NK-92 treated with Interleukin-12 subunit alpha and Interleukin-12 subunit beta, amount 100 ng/mL, for 24 hours (cell line): ENCODE data around the gene MYO15A.
A peak's percentile ranks its signal among the peaks of the same experiment; 100 is the strongest.
"Not testable (repeated sequence)": the region's sequence is repeated elsewhere in the genome, so short reads cannot be mapped to it uniquely, and the experiment has no call there.

Source experiments
- DNase-seq: peaks from one replicate; lab custom pipeline; 2025; lab: John Stamatoyannopoulos, UW

The MYO15A gene

DNA sequence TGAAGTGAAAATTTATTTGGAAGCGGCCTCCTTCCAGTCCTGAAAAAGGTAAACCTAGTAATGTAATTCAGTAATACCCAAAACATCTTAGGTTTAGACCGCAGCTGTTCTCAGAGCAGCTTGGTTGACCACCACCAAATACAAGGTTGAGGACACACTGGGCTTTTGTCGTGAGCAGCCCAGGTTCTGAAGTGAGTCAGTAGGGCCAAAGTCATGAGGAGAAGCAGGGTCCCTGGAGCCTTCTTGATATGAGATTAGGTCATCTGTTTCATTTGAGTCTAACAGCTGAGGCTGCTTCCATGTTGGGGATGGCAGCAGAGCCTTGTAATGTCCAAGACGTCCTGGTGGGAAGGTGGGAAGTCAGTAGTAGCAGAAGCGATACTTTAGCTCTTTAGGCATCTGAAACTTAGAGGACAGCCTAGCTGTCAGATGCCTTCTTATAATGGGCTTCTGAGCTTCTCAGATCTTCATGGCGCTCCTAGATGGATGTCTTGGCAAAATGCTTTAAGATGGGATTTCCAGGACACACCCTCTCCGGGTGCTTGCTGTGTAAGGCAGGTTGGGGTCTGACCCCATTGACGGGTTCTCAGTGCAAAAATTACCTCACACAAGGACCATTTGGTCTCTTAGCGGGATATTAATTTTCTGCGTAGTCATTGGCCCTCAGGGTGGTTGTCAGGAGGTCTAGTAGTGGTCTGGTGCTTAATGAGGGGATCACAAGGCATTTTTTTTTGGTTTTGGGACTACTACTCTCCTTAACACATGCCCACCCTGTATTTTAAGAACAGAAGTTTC is 77.5 kb downstream of the MYO15A start:
- DNase-seq: no peak

DNA sequence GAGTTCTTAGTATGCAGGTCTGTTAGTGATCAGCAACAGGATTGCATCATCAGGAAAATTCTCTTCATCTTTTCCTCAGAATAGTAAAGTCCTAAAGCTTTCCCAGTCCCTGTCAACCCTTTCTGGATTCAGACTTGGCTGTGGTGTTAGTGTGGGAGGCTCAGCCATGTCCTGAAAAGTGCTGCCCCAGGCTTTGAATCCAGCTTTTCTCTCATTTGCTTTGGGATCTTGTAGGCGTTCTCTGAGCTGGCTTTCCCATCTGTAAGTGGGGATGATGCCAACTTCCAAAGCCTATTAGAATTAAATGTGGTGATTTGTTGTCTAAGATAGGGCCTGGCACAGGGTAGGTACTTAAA is 78.0 kb downstream of the MYO15A start:
- no peak for DNase-seq

DNA sequence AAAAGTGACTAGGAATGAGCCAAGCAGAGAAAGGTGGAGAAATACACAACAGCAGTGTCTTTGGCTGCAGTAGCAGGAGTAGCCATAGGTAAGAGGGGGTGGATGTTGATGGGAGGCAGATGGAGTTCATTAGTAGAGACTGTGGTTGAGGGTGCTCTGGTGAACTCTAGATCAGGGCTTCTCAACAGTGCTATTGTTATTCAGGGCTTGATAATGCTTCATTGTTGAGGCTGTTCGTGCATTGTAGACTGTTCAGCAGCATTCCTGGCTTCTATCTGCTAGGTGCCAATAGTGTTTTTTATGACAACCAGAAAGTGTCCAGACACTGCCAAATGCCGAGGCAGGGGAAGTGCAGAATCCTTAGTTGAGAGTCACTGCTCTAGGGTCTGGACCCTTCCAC is 78.7 kb downstream of the MYO15A start:
- no peak for DNase-seq

DNA sequence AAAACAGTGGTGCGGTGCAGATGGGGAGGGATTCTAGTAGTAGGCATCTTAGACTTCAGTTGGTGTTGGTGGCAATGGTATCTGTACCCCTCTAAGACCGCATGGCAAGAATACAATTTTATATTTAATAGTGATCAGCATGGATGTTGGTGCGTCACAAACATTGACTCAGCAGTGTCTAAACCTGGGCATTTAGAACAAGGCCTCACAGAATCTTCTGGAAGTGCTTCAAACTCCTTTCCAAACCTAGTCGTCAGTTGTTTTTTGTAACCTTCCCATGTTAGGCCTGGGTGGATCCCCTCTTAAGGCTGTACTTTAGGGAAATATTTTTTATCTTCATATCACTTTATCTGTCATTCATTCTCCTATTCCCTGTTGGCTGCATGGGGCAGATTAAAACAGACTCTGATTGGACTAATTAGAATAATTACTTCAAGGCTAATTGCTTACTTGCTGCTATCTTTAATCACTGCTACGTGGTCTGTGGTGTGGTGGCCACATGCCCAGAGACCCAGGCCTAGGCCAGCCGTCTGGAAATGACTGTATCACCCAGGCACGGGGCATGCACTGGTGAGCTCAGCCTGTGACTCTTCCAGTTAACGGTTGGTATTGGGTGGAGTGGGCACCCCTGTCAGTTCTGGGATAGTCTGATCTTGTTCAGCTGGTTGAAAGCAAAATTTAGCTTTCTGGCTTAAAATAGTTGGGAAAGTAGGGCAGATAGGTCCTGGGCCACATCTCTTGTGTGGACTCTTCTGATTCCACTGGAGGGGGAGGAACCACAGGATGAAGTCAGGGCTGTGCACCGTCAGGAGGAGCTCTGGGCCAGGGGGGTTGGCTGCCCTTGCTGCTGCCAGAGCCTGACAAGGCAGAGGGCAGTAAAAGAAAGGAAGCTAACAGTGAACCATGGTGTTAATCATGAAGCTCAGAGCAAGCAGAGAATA is 79.5 kb downstream of the MYO15A start:
- DNase-seq: no peak

DNA sequence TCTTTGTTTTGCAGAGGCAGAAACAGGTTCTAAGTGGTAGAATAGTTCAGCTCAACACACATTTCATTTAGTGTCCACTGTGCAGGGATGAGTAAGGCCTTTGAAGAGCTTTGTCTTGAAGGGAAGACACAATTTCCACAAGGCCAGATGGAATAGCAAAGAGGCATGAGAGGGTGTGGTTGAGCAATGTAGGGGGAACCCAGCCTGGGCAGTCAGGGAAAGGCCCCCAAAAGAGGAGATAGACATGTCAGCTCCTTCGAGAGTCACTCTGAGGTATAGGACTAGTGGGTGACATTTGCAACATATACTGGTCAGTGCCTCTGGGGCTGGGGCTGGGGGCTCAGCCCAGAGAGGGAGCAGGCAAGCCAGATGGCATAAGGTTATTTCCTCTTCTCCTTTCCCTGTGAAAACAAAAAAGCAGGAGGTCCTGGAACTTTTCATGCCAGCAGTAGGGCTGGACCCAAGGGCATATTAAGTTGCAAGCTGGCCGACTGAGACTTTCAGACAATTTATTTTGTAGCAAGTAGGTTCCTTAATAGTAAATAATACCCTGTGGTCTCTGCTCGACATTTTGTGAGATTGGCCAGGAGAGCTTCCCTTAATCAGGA is 82.2 kb downstream of the MYO15A start:
- DNase-seq: no peak

DNA sequence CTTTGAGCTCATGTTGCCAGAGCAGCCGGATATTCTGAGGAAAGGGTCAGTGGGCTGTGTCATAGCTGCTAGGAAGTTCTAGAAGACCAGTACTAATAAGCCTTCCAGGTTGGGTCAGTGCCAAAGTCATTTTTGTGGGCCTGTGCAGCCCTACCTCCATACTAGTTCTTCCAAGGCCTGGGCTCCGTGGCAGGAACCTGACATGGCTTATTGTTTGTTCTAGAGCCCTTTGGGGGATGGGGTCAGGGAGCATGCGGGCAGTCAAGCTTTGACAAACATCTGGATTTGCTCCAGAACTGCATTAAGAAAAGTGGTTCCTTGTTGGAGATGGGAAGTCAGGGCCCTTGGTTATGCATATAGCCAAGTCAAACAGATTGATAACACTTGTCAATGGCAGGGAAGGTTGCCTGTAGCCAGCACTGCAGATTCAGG is 82.7 kb downstream of the MYO15A start:
- no peak for DNase-seq

DNA sequence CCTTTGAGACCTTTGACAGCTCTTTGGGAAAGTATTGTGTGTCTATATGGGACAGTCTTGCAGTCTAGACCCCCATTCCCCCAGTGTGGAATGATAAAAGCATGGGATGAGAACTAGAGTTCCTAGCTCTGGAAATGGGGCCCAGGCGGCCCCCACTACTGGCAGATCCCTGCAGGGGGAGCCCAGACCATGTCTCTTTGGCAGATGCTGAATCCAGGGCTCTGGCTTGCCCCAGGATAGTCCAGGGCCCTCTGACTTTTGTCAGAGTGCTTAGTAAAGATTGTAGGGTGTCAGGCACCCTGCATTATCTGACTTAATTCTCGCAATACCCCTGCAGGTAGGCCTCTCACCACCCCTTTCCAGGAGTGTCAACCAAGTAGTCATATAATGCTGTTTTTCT is 83.4 kb downstream of the MYO15A start:
- no peak for DNase-seq

DNA sequence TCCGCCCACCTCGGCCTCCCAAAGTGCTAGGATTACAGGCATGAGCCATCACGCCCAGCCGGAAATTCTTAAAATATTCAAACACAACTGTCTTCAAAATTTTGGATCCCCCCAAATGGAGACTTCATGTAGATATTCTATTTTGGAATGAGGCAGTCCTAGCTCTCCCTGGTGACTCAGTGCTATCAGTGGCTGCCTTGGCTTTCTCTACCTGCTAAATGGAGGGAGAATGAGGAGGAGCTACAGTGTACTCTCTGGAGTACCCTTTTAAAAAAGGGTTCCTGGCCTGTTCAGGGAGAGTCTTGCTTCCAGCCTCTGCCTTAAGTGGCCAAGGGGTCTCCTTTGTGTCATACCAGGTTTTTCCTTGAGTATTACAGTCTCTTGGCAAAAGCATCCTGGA is 85.8 kb downstream of the MYO15A start:
- DNase-seq: no peak

DNA sequence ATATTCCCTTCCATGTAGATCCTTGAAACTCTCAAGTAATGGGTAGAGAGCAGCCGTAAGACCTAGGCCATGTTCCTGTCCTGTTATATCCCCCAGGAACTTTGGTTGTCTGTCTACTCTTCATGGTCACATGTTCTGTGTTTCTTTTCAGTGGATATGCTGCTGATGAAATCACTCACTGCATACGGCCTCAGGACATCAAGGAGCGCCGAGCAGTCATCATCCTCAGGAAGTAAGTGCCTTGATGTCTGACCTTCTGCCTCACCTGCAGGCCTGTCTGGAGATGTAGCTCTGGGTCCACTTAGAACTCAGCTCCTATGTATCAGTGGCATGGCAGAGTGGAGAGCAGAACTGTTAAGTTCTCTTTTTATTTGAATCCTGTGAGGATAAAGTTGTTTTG is 86.2 kb downstream of the MYO15A start:
- no peak for DNase-seq

DNA sequence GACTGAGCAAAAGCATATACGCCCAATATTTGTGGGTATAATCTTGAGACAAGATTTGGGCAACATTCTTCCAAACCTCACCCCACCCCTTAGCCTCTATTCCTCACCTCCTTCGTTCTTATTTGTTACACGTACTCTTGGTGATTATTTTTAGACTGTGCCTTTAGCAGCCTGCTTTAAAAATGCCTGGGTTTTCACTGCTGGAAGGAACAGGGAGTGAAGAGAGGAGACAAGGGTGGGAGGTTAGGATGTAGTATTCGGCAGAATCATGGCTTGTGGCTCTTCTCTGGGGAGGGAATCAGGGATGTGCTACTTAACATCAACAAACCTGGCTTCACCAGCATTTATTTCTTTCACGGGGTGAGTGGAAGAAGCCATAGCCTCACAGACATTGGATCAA is 86.7 kb downstream of the MYO15A start:
- no peak for DNase-seq

DNA sequence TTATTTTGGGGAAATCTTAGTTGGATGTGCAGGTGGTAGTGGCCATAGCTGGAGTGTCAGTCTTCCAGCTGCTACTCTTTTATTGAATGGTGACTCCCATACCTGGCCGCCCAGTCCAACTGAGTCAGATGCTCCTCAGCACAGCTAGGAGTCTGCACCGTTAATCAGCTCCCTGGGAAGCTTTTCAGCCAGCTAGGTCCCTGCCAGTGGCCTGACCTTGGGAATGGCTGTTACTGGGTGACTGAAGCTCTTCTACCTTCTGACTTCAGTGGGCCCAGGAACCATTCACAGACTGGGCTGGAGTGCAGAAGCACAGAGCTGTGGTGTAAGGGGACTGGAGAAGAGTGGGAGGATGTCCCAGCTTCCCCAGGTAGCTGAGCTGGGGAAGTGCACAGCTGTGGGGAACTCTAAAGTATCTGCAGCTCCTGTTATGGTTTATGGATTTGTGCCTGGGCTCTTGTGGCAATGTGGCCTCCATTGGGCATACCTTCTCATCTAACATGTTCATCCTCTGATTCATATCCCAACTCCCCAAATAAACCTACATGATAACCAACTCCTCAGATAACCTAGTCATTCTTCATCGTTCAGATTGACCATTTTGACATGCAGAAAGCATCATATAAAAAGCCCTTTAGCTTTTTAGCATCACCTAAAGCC is 89.1 kb downstream of the MYO15A start:
- no peak for DNase-seq

DNA sequence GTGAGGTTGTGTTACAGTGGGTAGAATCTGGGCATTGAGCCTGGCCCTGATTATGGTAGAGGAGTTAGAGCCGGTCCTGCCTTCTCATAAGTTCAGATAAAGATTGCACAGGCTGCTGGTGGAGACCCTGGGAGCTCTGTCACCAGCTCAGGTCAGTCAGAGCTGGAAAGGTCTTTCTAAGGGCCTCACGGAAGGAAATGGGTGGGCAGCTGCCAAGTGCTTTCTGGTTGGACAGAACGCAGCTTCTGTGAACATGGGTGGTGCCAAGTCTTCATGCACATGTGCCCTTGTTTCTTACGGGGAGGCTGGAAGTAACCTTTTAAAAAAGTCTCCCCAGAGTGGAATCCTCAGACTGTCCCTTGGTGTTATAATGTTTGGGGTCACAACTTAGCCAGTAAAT is 90.0 kb downstream of the MYO15A start:
- no peak for DNase-seq

DNA sequence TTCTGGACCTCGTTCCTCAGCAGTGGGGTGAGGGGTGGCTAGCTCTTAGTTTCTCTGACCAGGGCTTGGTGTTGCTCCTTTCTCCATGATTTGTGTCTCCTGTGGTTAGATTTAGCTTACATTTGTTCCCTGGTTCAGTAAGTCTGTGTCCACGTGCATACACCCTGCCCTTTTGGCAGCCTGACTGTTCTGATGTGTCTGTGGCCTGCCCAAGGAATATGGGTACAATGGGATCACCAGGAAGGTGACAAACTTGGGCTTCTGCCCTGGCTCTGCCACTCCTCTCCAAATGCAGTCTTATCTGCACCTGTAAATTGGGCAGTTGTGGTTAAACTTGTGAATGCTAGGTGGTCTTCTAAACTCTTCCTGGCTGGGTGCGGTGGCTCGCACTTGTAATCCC is 92.6 kb downstream of the MYO15A start:
- DNase-seq: no peak

DNA sequence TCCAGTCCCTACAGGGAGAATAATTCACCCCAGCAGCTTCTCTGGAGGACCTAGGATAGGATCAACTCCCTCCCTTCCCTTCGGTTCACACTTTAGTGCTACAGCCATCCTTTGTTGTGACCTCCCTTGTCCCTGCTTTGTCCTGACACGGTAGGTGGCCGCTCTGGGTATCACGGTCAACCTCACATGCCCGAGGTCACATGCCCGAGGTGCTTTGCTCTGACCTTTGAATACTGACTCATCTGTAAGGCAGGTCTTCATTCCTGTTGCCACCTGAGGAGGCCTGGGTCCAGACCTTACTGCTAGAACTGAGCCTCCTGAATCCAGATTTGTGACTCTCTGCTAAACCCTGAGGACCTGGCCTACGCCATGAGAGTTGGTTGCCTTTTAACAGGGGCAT is 94.8 kb downstream of the MYO15A start:
- DNase-seq: no peak

DNA sequence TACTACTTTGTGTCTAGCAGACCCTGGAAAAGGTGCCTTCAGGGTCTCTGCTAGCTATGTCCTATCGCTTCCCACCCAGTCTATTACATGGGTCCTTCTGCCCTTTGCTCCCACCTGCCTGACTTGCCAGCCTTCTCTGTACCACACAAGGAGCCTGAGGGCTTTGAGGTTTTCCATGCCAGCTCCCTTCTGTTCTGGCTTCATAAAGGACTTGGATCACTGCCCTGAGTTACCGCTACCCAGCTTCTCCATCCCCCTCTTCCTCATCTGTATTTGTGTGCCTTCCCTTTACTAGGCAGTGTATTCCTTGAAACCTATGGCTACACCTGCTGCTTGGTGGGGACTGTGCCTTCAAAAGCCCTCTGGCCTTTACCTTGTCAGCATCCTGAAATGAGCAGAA is 97.3 kb downstream of the MYO15A start:
- DNase-seq: no peak

DNA sequence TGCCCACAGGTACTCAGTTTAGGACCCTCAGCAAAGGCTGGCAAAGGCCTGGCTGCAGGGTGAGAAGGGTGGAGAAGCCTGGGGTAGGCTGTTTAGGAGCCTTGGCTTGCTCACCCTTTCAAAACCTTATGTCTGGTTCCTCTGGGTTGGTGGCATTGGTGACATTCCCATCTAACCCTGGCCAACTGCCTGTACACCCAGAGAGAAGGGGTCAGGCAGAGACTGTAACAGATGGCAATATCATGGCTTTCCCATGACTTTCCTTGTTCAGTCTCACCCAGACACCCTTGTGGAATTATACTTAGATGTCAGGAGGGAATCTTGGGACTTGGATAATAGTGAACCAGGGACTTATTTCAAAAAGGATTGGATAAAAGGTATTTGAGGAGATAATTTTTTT is 98.4 kb downstream of the MYO15A start:
- no peak for DNase-seq

DNA sequence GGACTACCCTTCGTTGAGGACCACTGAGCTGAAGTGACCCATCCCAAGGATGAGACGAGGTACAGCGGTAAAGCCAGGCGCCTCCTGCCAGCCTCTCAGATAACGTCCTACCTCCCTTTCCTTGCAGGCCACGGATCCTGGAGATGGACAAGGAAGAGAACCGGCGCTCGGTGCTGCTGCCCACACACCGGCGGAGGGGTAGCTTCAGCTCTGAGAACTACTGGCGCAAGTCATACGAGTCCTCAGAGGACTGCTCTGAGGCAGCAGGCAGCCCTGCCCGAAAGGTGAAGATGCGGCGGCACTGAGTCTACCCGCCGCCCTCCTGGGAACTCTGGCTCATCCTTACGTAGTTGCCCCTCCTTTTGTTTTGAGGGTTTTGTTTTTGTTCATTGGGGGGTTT is 99.5 kb downstream of the MYO15A start:
- no peak for DNase-seq

DNA sequence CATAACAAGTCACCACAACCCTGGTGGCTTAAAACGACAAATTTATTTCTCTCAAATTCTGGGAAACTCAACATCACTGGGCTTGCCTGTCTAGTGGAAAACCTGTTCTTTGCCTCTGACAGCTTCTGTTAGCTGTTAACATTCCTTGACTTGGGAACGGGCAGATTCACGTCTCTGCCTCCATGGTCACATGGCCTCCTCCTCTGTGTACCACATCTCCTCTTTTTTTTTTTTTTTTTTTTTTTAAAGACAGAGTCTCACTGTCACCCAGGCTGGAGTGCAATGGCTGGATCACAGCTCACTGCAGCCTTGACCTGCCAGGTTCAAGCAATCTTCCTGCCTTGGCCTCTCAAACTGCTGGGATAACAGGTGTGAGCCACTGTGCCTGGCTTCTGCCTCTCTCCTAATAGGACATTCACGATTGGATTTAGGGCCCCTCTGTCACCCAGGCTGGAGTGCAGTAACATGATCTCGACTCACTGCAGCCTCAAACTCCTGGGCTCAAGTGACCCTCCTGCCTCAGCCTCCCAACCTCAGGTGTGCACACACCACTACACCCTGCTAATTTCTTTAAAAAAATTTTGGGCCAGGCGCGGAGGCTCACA is 105.2 kb downstream of the MYO15A start:
- DNase-seq: no peak

DNA sequence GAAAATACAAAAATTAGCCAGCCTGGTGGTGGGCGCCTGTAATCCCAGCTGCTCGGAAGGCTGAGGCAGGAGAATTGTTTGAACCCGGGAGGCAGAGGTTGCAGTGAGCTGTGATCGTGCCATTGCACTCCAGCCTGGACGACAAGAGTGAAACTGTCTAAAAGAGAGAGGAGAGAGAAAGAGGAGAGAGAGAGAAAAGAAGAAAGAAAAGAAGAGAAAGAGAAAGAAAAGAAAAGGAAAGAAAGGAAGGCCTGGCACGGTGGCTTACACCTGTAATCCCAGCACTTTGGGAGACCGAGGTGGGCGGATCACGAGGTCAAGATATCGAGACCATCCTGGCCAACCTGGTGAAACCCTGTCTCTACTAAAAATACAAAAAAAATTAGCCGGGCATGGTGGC is 108.3 kb downstream of the MYO15A start:
- DNase-seq: not testable (repeated sequence)

DNA sequence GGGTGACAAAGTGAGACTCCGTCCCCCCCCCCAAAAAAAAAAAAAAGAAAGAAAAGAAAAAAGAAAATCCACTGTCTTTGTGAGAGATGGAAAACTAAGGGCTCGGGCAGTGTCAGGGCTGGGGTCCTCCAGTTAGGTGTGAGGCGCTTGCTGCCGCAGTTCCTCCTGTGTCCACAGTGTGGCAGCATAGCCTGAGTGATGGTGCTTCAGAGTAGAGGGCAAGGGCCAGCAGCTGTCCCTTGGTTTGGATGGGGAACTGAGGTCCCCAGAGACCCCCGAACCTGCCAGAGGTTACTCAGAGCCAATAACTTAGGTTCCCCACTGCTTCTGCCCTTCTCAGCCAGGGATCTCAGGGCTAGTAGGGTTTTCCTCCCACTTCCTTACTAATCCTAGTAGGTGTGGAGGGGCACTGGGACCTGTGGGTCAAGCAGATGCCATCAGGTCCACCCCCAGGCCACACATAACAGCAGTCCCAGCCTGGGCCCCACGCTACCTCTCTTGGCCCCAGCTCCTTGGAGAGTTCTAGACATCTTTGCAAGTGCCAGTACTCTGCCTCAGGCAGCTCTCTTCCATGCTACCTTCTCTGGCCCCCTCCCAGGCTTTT is 109.0 kb downstream of the MYO15A start:
- DNase-seq: peak; percentile 9

DNA sequence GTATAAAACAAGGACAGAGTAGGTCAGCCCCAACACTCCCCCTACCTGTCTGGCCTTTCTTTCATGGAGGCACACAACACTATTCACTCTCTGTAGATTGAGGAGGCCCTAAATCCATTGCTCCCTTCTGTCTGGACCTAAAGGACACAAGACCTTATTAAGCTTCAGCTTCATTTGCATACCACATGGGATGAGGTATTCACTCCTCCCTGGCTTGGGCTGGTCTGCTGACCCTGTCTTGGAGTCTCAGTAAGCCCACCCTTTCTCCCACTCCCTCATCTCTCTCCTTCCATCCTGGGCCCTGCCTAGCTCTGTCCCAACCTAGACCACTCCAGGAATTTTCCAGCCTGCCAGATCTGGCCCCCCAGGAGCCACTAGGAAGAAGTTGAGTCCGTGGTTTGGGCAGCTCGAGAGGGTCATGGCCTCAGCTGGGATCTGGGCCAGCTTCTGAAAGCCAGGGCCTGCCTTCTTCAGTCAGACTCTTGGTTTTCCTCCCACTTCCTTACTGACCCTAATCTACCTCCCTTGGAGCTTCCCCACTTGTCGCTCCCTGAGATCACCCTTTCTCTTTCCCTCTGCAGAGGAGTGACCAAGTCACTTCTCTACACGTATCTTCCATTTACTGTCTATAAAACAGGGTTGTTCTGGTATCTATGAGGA is 110.3 kb downstream of the MYO15A start:
- no peak for DNase-seq
